ENCODE results near the gene SESTD1.

Gene SESTD1

DNA sequence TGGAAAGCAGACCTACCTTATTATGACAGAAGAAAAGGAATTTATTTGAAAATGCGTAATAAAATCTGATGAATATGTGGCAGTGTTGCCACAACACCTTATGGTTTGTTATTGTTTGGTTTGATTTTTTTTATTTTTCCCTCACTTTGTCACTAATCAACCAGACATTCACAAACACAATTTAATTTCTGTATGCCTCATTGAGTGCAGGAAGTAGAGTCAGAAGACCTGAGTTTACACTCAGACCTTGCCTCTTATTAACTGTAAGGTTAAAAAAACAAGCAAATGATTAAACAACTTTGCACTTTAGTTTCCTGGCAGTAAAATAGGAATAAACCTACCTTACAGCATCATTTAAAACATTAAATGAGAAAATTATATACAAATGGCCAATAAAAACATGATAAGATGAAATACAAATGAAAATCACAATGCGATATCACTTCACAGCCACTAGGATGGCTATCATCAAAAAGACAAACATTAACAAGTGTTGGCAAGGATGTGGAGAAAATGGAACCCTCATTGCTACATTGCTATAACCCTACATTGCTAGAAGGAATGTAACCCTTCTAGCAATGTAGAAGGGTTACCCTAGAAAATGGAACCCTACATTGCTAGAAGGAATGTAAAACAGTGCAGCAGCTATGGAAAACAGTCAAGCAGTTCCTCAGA lies 3.3 kb downstream of the SESTD1 start:
- DNase-seq (ENCODE audit: low read depth) = no peak
- in situ Hi-C loops (cut with HindIII; ENCODE audit: low sequenced_read_pairs) = no loop called here
- TF ChIP-seq, protein P1, sequence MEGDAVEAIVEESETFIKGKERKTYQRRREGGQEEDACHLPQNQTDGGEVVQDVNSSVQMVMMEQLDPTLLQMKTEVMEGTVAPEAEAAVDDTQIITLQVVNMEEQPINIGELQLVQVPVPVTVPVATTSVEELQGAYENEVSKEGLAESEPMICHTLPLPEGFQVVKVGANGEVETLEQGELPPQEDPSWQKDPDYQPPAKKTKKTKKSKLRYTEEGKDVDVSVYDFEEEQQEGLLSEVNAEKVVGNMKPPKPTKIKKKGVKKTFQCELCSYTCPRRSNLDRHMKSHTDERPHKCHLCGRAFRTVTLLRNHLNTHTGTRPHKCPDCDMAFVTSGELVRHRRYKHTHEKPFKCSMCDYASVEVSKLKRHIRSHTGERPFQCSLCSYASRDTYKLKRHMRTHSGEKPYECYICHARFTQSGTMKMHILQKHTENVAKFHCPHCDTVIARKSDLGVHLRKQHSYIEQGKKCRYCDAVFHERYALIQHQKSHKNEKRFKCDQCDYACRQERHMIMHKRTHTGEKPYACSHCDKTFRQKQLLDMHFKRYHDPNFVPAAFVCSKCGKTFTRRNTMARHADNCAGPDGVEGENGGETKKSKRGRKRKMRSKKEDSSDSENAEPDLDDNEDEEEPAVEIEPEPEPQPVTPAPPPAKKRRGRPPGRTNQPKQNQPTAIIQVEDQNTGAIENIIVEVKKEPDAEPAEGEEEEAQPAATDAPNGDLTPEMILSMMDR (IDR thresholded peaks at IDR 0.05; ENCODE audit: low read depth, low read length, missing control alignments) = no peak
- no peak overlapping the region for H3K4me3 ChIP-seq (ENCODE audit: low read depth, low read length)

DNA sequence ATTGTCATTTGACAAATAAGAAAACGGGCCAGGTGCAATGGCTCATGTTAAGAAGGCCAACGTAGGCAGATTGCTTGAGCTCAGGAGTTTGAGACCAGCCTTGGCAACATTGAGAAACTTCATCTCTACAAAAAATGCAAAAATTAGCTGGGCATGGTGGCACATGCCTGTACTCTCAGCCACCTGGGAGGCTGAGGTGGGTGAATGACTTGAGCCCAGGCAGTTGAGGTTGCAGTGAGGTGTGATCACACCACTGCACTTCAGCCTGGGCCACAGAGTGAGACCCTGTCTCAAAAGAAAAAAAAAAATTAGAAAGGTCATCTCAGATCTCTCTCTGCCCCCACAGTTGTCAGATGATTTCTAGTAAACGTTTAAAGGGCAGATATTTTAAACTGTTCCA lies 4.4 kb downstream of the SESTD1 start:
- H3K4me3 ChIP-seq (ENCODE audit: low read depth, low read length) = no peak overlapping the region
- DNase-seq (ENCODE audit: low read depth) = no peak
- TF ChIP-seq, protein P1 (IDR thresholded peaks at IDR 0.05; ENCODE audit: low read depth, low read length, missing control alignments) = no peak
- in situ Hi-C loops (cut with HindIII; ENCODE audit: low sequenced_read_pairs) = no loop called here

DNA sequence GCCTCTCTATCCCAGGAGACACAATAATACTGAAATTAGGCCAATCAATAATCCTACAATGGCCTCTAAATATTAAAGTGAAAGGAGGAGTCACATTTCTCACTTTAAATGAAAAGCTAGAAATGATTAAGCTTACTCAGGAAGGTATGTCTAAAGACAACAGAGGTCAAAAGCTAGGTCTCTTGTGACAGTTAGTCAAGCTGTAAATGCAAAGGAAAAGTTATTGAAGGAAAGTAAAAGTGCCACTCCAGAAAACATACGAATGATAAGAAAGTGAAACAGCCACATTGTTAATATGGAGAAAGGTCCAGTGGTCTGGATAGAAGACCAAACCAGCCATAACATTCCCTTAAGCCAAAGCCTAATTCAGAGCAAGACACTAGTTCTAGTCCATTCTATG lies 9.5 kb downstream of the SESTD1 start:
- no peak for DNase-seq (ENCODE audit: low read depth)
- TF ChIP-seq, protein P1 (IDR thresholded peaks at IDR 0.05; ENCODE audit: low read depth, low read length, missing control alignments) = no peak
- no peak overlapping the region for H3K4me3 ChIP-seq (ENCODE audit: low read depth, low read length)
- in situ Hi-C loops (cut with HindIII; ENCODE audit: low sequenced_read_pairs) = no loop called here

DNA sequence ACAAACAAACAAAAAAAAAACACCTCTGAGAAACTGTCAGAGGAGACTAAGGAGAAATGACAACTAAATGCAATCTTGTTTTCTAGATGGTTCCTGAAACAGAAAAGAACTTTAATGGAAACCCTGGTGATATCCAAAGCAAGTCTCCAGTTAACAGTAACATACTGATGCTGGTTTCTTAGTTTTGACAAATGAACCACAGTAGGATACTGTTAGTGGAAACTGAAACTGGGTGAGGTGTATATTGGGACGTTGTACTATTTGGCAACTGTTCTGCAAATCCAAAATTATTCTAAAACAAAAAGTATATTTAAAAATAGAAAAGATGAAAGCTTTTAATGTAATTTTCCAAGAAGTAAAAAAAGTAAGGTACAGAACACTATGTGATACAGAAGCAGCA lies 11.4 kb downstream of the SESTD1 start:
- DNase-seq (ENCODE audit: low read depth) = no peak
- no peak overlapping the region for H3K4me3 ChIP-seq (ENCODE audit: low read depth, low read length)
- TF ChIP-seq, protein P1 (IDR thresholded peaks at IDR 0.05; ENCODE audit: low read depth, low read length, missing control alignments) = no peak
- in situ Hi-C loops (cut with HindIII; ENCODE audit: low sequenced_read_pairs) = no loop called here

DNA sequence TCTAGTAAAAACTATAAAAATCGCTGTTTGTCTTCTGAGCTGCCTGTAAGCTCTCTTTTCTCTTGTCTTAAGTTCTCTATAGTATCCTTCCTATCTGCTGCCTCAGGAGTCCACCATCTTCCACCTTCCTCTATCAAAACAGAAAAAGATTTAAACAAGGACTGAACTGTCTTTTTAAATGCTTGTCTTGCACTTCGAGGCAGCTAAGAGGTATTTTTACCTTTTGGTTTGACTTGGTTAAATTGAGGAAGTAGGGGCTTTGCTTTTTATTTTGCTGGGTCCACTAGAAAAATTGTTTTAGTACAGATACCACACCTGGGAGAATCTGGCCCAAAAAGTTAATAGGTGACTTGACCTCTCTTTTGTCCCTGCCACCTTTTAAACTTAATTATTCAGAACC lies 12.2 kb downstream of the SESTD1 start:
- TF ChIP-seq, protein P1 (IDR thresholded peaks at IDR 0.05; ENCODE audit: low read depth, low read length, missing control alignments) = no peak
- in situ Hi-C loops (cut with HindIII; ENCODE audit: low sequenced_read_pairs) = no loop called here
- no peak for DNase-seq (ENCODE audit: low read depth)
- H3K4me3 ChIP-seq (ENCODE audit: low read depth, low read length) = no peak overlapping the region

DNA sequence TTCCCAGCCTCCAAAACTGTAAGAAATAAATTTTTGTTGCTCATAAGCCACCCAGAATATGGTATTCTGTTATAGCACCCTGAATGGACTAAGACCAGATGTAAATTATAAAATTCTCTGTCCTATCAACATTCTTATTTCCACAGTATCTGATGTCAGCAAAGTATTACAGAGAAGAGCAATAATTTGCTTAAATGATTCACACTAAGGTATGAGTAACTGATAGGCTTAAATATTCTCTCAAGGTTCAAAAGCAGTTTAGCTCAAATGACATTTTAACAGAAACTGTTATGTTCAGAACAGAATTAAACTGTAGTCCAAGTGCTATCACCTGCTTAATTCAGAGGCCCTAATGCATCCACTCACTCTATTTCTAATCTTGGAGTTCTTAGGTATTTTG lies 12.8 kb downstream of the SESTD1 start:
- TF ChIP-seq, protein P1 (IDR thresholded peaks at IDR 0.05; ENCODE audit: low read depth, low read length, missing control alignments) = no peak
- no peak for DNase-seq (ENCODE audit: low read depth)
- in situ Hi-C loops (cut with HindIII; ENCODE audit: low sequenced_read_pairs) = no loop called here
- H3K4me3 ChIP-seq (ENCODE audit: low read depth, low read length) = no peak overlapping the region

Measured in astrocyte of the cerebellum (primary cell).